GM18520 (cell line): ENCODE results near the gene PLVAP.
"Not testable (repeated sequence)": the region's sequence is repeated elsewhere in the genome, so short reads cannot be mapped to it uniquely, and the experiment has no call there.

Experiments used
- ATAC-seq: cut with Tn5 transposase; IDR thresholded peaks from one replicate; pipeline ENCODE4 v1.9.1; 2021; ENCODE audit not compliant: unreplicated experiment

Gene PLVAP

DNA sequence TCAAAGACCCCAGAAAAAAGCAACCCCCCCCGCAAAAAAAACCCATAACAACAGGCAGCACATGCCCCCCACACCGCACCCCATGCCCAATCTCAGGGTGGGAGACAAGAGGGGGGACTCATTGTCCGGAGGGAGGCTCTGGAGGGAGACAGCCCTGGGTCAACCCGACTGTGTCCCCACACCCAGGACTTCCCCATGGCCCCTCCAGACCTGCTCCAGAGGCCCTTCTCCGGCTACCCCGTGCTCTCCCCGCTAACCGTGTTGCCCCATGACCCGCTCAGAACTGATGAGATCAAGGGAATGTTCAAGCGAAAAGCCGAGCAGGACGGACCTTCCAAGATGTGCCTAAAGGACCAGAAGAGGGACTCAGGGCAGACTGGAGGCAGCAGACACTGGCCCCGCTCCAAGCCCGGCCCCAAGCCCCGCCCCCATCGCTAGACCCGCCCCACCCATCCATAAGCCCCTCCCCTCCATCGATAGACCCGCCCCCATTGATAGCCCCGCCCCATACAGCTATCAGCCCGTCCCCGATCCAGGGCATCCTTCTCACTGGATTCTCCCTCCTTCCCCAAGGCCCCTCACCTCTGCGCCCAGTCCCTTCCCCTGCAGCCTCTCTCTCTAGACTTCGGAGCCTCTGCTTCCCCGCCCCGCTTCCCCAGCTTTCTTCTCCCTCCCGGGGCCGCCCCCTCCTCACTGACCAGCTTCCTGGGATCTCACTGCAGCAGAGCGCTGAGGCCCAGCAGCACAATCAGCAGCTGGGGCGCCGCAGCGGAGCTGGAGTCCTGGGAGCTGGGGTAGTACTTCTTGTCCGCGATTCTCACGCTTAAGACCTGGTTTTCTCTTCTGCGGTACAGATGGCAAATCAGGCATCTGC lies 26.1 kb upstream of the PLVAP start:
- no peak for ATAC-seq

GRCh38 chr19:17401628-17402027 lies 24.5 kb upstream of the PLVAP start:
- no peak for ATAC-seq

- ATAC-seq = no peak
Observed at GRCh38 chr19:17398902-17399527, 21.9 kb upstream of the PLVAP start.

GRCh38 chr19:17394891-17395415 lies 17.8 kb upstream of the PLVAP start:
- ATAC-seq = no peak

- no peak for ATAC-seq
Observed at GRCh38 chr19:17393914-17394313, 16.8 kb upstream of the PLVAP start, which contains the start of gene CCDC194. Gene CCDC194, minus strand, starts transcription at chr19:17394196. Its CDS starts 38 bp downstream, at chr19:17394158.

- ATAC-seq = no peak
Observed at GRCh38 chr19:17393002-17393401, 15.9 kb upstream of the PLVAP start.

GRCh38 chr19:17391371-17392151 lies 14.4 kb upstream of the PLVAP start:
- ATAC-seq = no peak

DNA sequence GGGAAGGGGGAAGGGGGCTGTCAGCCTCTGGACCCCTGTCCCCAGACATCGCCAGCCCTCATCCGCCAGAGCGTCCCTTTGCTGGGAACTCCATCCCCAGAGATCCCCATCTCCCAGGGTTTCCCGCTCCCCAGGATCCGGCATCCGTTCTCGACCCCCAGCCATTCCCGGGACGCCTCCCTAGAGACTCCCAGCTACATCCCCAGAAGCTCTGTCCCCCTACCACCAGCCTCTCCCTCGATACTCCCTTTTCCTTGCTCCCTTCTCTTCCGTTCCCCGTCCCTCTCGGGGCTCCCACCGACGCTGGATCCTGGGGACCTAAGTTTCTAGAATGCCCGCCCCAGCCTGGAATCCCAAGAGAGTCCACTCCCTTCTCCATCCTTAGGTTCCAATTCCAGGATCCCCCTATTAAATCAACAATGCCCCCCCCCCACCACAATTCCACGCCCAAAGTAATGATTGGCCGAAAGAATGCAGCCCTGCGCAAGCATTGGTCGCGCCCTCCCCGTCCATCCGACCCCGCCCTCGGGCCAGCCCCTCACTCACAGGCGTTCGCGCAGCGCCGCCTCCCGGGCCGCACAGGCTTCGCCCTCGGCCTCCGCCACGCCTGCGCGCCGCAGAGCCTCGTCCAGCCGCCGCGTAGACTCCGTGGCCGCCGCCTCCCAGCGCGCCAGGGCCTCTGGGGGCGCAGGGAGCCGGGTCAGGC lies 13.7 kb upstream of the PLVAP start:
- peak; percentile 93 for ATAC-seq

- no peak for ATAC-seq
Observed at GRCh38 chr19:17389957-17390664, 13.0 kb upstream of the PLVAP start.

GRCh38 chr19:17389288-17389687 lies 12.1 kb upstream of the PLVAP start:
- ATAC-seq = no peak

- ATAC-seq = no peak
Observed at GRCh38 chr19:17385878-17386611, 8.9 kb upstream of the PLVAP start.

DNA sequence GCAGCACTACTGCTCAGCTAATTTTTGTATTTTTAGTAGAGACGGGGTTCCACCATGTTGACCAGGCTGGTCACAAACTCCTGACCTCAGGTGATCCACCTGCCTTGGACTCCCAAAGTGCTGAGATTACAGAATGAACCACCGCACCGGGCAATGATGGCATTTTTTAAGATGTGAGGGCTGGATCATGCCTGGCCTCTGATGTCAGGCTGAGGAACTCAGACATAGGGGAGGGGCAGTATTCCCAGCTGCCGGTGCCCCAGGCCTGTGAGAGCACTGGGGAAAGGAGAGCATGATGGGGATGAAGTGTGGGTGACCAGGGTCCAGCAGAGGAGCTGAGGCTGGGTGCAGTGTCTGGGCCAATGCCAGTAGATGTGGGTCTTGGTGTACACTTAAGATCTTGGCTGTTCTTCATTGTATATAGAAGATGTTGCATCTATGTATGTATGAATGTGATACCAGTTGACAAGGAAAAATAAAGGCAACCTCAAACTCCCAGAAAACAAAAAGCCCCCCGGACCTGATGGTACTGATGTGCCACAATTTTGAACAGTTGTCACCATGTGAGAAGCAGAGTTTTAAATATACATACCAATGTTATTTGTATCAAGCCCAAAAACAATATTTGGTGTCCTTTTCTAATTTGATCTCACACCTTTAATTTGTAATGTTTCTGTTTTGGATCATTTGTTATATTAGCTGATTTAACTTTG lies 3.4 kb upstream of the PLVAP start:
- ATAC-seq = no peak

DNA sequence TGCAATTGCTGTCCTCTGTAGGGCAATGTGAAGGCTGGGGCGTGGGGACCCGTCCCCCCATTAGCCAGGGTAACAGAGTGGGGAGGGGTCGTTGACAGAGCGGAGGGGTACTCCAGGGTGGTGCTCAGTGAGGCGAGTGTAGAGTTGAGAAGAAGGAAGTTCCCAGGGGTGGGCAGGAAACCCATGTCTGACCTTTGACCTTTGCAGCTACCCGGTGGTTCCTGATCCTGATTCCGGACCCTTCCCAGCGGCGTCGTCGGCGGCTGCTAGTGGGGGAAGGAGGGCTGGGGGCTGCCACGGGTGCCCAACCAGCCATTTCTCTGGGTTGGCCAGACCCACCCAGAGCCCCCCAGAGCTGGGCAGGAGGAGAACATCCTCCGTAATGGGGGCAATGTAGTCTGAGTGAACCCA lies 2.1 kb upstream of the PLVAP start:
- ATAC-seq = no peak

GRCh38 chr19:17378271-17378670 lies 1.1 kb upstream of the PLVAP start:
- ATAC-seq = no peak

DNA sequence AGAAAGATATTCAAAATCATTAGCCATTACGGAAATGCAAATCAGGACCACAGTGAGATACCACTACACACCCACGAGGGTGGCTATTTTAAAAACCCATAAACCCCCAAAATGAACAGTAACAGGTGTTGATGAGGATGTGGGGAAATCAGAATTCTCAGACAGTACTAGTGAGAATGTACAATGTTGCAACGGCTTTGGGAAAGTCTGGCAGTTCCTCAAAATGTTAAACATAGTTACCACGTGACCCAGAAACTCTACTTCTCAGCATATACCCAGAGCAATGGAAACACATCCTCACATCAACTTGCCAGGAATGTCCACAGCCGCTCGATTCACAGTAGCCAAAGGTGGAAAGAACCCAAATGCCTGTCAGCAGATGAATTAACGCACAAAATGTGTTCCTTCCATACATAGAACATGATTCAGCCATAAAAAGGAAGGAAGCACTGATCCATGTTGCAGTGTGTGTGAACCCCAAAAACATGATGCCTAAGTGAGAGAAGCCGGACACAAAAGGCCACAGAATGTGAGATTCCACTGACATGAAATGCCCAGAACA lies 7.0 kb downstream of the PLVAP start:
- ATAC-seq = peak; percentile 94

- no peak for ATAC-seq
Observed at GRCh38 chr19:17365361-17365760, 11.8 kb downstream of the PLVAP start.

DNA sequence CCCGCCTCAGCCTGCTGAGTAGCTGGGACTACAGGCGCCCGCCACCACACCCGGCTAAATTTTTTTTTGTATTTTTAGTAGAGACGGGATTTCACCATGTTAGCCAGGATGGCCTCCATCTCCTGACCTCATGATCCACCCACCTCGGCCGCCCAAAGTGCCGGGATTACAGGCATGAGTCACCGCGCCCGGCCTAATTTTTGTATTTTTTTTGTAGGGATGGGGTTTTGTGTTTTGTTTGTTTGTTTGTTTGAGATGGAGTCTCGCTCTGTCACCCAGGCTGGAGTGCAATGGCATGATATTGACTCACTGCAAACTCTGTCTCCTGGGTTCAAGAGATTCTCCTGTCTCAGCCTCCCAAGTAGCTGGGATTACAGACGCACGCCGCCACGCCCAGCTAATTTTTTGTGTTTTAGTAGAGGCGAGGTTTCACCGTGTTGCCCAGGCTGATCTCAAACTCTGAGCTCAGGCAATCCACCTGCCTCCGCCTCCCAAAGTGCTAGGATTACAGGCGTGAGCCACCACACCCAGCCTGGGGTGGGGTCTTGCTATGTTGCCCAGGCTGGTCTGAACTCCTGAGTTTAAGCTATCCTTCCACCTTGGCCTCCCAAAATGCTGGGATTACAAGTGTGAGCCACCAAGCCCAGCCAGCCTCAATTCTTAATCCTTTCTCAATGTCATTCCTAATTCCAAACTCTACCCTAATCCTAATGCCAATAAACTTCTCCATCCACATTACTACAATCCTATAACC lies 13.1 kb downstream of the PLVAP start:
- ATAC-seq = not testable (repeated sequence)
